GM12864 (cell line): Measurements from ENCODE around the gene GFAP.

Experiments
- DNase-seq: peaks from one replicate; pipeline ENCODE4 v3.0.0-alpha.2; 2011; ENCODE audit warnings: low read depth
- H3K4me3 ChIP-seq: 2 replicates; pipeline ENCODE4 v1.5.1; 2011; ENCODE audit warnings: mild to moderate bottlenecking, low read depth, low read length, control low read depth
- CTCF ChIP-seq: IDR thresholded peaks from 2 replicates; pipeline ENCODE4 v1.5.1; 2011; ENCODE audit warnings: low read depth, mild to moderate bottlenecking, moderate library complexity, low read length, control low read depth, inconsistent platforms; ENCODE audit errors: missing control alignments

Gene GFAP

GRCh38 chr17:44925731-44926697 is 10.7 kb upstream of the GFAP start:
- no peak for TF ChIP-seq CTCF
- DNase-seq = no peak
- H3K4me3 ChIP-seq = no peak overlapping the region

DNA sequence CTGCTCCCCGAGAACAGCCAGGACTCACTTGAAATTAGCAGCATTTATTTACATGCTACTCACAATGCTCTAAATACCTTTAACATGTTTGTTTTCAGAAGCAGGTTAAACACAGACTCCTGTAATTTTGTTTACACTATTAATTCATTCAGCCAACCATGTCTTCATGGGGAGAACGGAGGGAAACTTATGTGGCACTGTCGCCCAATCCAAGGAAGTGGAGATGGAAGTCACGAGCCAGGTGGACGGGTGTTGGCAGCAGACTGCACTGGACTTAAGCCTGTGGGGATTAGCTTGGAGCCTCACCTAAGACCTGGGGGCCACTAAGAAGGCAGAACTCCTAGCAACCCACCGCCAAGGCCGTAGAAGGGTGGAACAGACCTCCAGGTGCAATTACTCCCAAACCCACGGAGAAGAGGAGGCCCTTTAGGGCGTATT is 8.8 kb upstream of the GFAP start:
- no peak for DNase-seq

DNA sequence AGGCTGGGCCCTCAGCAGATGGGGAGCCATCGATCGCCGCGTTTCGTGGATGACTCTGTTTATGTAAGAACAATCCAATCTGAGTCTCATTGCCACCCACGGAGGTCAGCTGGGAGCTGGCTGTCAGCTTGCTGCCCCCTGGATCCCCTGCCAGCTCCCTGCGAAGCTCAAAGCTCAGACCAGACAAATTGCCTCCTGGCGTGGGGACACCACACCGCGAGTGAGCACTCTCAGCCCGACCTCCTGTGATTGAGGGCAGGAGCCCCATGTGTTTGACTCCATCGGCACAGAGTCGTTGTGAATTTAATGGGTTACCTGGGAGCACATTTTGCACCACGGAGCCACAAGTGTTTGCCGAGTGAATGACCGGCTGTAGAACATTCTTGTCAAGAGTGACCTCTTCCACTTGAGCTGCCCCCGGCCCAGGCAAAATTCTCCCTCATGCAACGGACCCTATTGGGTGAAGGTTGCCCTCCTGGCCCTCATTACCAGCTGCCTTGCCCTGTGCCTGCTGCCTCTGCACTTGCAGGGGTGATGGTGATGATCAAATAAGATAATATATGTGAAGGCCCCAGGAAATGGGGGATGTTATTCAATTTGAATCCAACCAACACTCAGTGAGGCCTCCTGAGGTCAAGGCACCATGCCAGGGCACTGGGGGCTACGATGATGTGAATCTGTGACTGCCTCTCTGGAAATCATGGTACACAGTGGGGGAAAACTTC is 7.6 kb upstream of the GFAP start:
- no peak for TF ChIP-seq CTCF
- no peak overlapping the region for H3K4me3 ChIP-seq
- no peak for DNase-seq

More for the DNA sequence above, 8.8 kb upstream of the GFAP start:
- no peak for TF ChIP-seq CTCF
- no peak overlapping the region for H3K4me3 ChIP-seq

- TF ChIP-seq CTCF = no peak
- H3K4me3 ChIP-seq = no peak overlapping the region
- no peak for DNase-seq
Observed at GRCh38 chr17:44922136-44922535, 6.8 kb upstream of the GFAP start.

DNA sequence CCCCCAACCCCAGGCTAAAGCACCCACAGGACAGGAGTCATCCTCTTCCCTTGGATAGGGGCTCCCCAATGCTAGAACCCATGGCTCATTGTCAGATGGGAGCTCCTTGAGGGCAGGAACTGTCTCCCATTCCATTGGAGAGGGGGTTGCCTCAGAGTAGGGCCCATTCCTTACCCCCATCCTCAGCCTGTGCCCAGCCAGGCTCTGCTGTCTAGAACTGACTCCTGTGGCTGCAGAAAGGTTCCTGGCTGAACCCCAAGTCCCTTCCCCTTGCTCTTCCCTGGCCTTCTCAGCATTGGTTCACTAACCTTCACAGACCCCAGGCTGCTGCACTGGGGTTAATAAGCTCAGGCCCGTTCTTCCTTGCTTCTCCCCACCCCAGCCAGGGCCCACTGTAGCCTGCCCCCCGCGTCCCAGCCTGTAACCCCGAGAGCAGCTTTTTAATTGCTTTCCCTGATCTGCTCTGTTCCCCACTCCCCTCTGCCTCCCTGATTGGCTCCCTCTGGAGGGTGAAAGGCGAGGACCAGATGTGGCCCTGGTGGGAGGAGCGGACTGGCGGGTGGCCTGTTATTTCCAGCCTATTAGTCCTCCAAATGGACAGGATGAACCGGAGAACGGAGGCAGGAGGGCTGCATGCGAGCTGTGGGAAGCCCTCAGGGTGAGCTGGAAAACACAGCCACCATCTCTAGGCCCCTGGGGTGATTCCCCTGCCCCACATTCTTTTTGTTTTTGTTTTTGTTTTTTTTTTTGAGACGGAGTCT is 6.0 kb upstream of the GFAP start:
- no peak overlapping the region for H3K4me3 ChIP-seq

More for the DNA sequence above, 6.0 kb upstream of the GFAP start:
- no peak for TF ChIP-seq CTCF
- DNase-seq = no peak
